Measurements from ENCODE around the gene ACKR2.

Gene ACKR2

DNA sequence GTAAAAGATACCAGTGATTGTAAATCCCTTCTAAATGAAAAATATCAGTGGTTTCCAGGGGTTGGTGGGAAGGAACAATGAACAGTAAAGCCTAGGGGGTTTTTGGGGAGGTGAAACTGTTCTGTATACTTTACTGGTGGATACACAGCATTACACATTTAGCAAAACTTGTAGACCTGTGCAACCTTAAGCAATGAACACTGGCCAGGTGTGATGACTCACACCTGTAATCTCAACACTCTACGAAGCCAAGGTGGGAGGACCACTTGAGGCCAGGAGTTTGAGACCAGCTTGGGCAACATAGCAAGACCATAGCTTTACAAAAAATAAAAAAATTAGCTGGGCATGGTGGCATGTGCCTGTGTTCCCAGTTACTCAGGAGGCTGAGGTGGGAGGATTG lies 38.0 kb upstream of the ACKR2 start:
- no peak for DNase-seq (ENCODE audit: low spot score)

GRCh38 chr3:42772670-42773408 lies 36.4 kb upstream of the ACKR2 start, which contains the start of gene CCDC13:
TSS of gene CCDC13 (minus strand) at chr3:42773253. CDS start at chr3:42758345, 14,908 bp downstream.
- peak; percentile 98 for DNase-seq (ENCODE audit: low spot score)
- TF ChIP-seq, protein P1, sequence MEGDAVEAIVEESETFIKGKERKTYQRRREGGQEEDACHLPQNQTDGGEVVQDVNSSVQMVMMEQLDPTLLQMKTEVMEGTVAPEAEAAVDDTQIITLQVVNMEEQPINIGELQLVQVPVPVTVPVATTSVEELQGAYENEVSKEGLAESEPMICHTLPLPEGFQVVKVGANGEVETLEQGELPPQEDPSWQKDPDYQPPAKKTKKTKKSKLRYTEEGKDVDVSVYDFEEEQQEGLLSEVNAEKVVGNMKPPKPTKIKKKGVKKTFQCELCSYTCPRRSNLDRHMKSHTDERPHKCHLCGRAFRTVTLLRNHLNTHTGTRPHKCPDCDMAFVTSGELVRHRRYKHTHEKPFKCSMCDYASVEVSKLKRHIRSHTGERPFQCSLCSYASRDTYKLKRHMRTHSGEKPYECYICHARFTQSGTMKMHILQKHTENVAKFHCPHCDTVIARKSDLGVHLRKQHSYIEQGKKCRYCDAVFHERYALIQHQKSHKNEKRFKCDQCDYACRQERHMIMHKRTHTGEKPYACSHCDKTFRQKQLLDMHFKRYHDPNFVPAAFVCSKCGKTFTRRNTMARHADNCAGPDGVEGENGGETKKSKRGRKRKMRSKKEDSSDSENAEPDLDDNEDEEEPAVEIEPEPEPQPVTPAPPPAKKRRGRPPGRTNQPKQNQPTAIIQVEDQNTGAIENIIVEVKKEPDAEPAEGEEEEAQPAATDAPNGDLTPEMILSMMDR (IDR thresholded peaks at IDR 0.05; ENCODE audit: extremely low read depth, missing control alignments) = no peak

More for the DNA sequence above, 38.0 kb upstream of the ACKR2 start:
- TF ChIP-seq, protein P1 (IDR thresholded peaks at IDR 0.05; ENCODE audit: extremely low read depth, missing control alignments) = no peak

DNA sequence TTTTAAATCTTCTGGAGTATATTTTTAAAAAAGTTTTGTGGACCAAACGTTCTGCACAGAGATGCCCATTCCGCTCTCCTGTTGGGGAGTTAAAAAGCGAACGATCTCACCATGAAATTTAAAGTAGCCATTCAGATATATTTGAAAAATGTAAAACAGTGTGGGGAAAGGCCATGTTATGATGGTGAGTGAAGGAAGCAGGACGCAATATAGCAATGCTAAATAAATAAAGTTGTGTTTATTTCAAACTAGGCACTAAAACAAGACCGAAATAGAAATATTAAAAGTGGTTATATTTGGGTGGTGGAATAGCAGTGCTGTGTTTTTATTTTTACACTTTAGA lies 35.9 kb upstream of the ACKR2 start:
- TF ChIP-seq, protein P1 (IDR thresholded peaks at IDR 0.05; ENCODE audit: extremely low read depth, missing control alignments) = no peak
- no peak for DNase-seq (ENCODE audit: low spot score)

DNA sequence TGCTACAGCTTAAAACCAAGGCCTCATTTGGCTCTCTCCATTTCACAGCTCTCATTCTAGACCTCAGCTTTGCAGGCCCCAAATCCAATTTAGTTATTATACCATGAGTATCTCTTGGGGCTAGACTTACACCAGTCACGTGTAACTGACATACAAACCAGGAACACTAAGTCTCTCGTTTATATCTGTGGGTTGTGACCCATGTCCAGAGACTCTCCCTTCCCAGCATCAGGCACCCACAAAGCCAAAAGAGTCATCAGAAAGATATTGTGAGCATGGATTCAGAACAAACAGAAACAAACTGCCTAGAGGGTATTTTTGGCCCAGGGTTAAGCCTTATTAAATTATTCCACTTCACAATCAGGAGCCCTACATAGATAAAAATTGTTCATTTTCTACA lies 30.6 kb upstream of the ACKR2 start:
- TF ChIP-seq, protein P1 (IDR thresholded peaks at IDR 0.05; ENCODE audit: extremely low read depth, missing control alignments) = no peak
- no peak for DNase-seq (ENCODE audit: low spot score)

DNA sequence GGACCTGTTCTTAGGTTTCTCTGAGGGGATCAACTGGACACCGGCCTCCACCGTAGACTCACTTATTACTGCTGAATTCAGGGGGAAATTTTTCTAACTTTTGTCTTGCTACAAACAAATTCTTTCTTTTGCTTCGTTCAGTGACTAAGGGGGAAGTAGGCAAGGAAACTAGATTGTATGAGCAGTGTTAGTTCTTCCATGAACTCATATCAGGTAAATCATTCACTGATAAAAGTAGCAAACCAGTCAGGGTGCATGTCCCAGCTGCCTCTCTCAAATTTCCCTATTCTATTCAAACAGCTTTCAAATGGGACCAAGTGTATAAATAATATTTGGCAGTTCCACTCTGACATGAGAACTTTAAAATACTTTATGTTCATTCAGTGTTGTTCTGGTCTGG lies 28.8 kb upstream of the ACKR2 start:
- DNase-seq (ENCODE audit: low spot score) = no peak
- TF ChIP-seq, protein P1 (IDR thresholded peaks at IDR 0.05; ENCODE audit: extremely low read depth, missing control alignments) = no peak

GRCh38 chr3:42780892-42781700 lies 28.1 kb upstream of the ACKR2 start:
- TF ChIP-seq, protein P1 (IDR thresholded peaks at IDR 0.05; ENCODE audit: extremely low read depth, missing control alignments) = peak; percentile 36
- peak; percentile 56 for DNase-seq (ENCODE audit: low spot score)

DNA sequence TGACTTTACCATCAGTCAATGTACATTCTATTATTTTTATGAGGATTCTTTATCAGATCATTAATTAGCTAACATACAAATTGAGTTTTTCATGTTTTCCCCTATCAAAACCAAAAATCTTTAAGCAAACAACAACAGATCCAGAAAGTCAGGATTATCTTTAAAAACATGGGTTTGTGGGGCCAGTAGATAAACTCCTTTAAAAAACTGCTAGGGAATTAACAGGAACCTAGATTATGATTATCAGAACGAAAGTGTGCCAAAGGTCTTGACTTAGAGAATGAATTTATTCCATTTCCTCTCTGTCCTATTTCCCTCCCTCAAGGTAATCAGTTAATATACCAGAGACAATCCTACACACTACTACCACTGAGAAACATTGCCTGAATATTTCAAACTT lies 23.0 kb upstream of the ACKR2 start:
- DNase-seq (ENCODE audit: low spot score) = no peak
- TF ChIP-seq, protein P1 (IDR thresholded peaks at IDR 0.05; ENCODE audit: extremely low read depth, missing control alignments) = no peak
